DOHH2 (cell line): ENCODE measurements around the gene PCYOX1L.

ENCODE experiments used
- H3F3A ChIP-seq: fragments of 200-600 bp; sonication (generic), shearing (Covaris generic); 2 replicates; pipeline ENCODE4 v1.6.0; 2016; ENCODE audit warnings: antibody characterized with exemption, mild to moderate bottlenecking; ENCODE audit not compliant: control insufficient read depth, insufficient read depth
- H3K27ac ChIP-seq: fragments of 200-600 bp; sonication (generic); 2 replicates; pipeline ENCODE4 v1.5.1; 2014; ENCODE audit warnings: low read depth, mild to moderate bottlenecking, low read length, moderate library complexity
- H3K27me3 ChIP-seq: fragments of 200-600 bp; sonication (generic); 2 replicates; pipeline ENCODE4 v1.6.1; 2014; ENCODE audit warnings: mild to moderate bottlenecking, low read length, mixed read lengths; ENCODE audit not compliant: control insufficient read depth
- H3K36me3 ChIP-seq: fragments of 200-600 bp; sonication (generic); 2 replicates; pipeline ENCODE4 v1.6.1; 2014; ENCODE audit warnings: mild to moderate bottlenecking, low read length, moderate library complexity, mixed read lengths; ENCODE audit not compliant: control insufficient read depth
- H3K4me1 ChIP-seq: fragments of 200-600 bp; sonication (generic); 2 replicates; pipeline ENCODE4 v1.6.1; 2014; ENCODE audit warnings: mild to moderate bottlenecking, low read length, mixed read lengths; ENCODE audit not compliant: control insufficient read depth
- H3K4me2 ChIP-seq: fragments of 200-600 bp; sonication (generic); 2 replicates; pipeline ENCODE4 v1.6.0; 2014; ENCODE audit warnings: mild to moderate bottlenecking, low read length, moderate library complexity
- H3K4me3 ChIP-seq: fragments of 200-600 bp; sonication (generic); 2 replicates; pipeline ENCODE4 v1.5.1; 2014; ENCODE audit warnings: mild to moderate bottlenecking, low read length, mixed read lengths
- H3K79me2 ChIP-seq: fragments of 200-600 bp; sonication (generic); 2 replicates; pipeline ENCODE4 v1.6.1; 2014; ENCODE audit warnings: mild to moderate bottlenecking, low read length, mixed read lengths; ENCODE audit not compliant: control insufficient read depth
- H3K9me2 ChIP-seq: fragments of 200-600 bp; sonication (generic); replicated peaks from 2 replicates; pipeline ENCODE4 v1.6.1; 2014; ENCODE audit warnings: mild to moderate bottlenecking, low read length, mixed read lengths; ENCODE audit not compliant: control insufficient read depth
- H3K9me3 ChIP-seq: fragments of 200-600 bp; sonication (generic); 2 replicates; pipeline ENCODE4 v1.6.1; 2014; ENCODE audit warnings: antibody characterized with exemption, low read length, mixed read lengths; ENCODE audit not compliant: control insufficient read depth, insufficient read depth
- H4K20me1 ChIP-seq: fragments of 200-600 bp; sonication (generic); 2 replicates; pipeline ENCODE4 v1.6.0; 2014; ENCODE audit warnings: low read depth, mild to moderate bottlenecking, antibody characterized with exemption, low read length, moderate library complexity; ENCODE audit not compliant: control insufficient read depth, insufficient read depth
- CTCF ChIP-seq: fragments of 200-600 bp; sonication (generic); IDR thresholded peaks from one replicate; pipeline ENCODE4 v1.5.1; 2014; ENCODE audit warnings: antibody characterized with exemption, mild to moderate bottlenecking, low read depth, low read length; ENCODE audit not compliant: poor library complexity, severe bottlenecking
- EZH2phosphoT487 ChIP-seq: fragments of 200-600 bp; sonication (generic); IDR thresholded peaks from 2 replicates; pipeline ENCODE4 v1.6.1; 2017; ENCODE audit warnings: borderline replicate concordance, mild to moderate bottlenecking, antibody characterized with exemption, low read length, moderate library complexity, mixed read lengths

The PCYOX1L gene

DNA sequence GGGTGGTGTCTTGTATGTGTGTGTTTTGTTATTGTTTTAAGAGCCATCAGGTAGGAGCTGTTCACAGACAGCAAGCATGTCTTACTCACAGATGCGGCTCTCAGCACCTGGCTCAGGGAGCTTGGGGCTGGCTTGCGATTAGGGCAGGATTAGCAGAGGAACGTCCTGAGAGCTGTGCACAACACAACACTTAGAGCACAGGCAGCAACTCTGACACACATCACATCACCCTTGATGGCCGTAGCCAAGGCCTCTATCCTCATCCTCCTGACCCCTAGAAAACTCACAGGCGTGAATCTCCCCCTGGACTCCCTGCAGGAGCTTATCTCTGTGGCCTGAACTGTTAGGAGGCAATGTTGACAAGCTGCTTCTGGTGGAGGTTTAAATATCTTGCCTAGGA lies 28.3 kb downstream of the PCYOX1L start:
- no peaks in the 10 kb centered on the region for H3K4me1 ChIP-seq
- no peaks in the 10 kb centered on the region for H3F3A ChIP-seq
- no peaks in the 10 kb centered on the region for H4K20me1 ChIP-seq
- TF ChIP-seq CTCF (no peak), EZH2phosphoT487 (no peak)
- H3K9me2 ChIP-seq, result no peaks in the 10 kb centered on the region
- no peak overlapping the region for H3K4me2 ChIP-seq
- no peaks in the 10 kb centered on the region for H3K9me3 ChIP-seq
- H3K27ac ChIP-seq, result no peak overlapping the region
- H3K27me3 ChIP-seq, result peaks cover 13% of the 10 kb centered on the region; the same call in 1 of the 2 replicates
- no peak overlapping the region for H3K4me3 ChIP-seq
- no peaks in the 10 kb centered on the region for H3K79me2 ChIP-seq
- no peaks in the 10 kb centered on the region for H3K36me3 ChIP-seq

GRCh38 chr5:149387081-149387631 lies 29.3 kb downstream of the PCYOX1L start:
- TF ChIP-seq EZH2phosphoT487, result no peak
- no peak for TF ChIP-seq CTCF
- no peaks in the 10 kb centered on the region for H3K79me2 ChIP-seq
- H4K20me1 ChIP-seq, result no peaks in the 10 kb centered on the region
- no peaks in the 10 kb centered on the region for H3K4me1 ChIP-seq
- H3K27me3 ChIP-seq, result peaks cover 13% of the 10 kb centered on the region; the same call in 1 of the 2 replicates
- H3K4me3 ChIP-seq, result no peak overlapping the region
- H3K9me3 ChIP-seq, result no peaks in the 10 kb centered on the region
- no peaks in the 10 kb centered on the region for H3K9me2 ChIP-seq
- H3K36me3 ChIP-seq, result no peaks in the 10 kb centered on the region
- no peak overlapping the region for H3K27ac ChIP-seq
- H3F3A ChIP-seq, result no peaks in the 10 kb centered on the region
- no peak overlapping the region for H3K4me2 ChIP-seq

DNA sequence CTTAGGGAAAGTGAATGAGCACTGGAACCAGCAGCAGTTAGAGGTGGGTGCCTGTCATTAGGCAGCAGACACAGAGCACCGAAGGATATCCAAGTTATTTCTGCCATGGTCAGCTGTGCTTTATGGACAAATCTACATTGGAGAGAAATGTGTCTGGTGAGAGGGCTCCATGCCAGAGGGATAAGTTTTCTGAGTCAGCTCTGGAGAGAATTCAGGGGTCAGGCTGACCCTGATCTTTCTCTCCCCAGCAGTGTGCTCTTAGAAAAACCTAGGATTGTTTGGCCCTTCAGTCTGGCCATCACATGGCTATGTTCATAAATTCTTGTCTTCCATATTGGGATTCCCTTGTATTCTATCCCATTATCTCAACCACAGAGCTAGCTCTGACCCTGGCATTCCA lies 30.1 kb downstream of the PCYOX1L start:
- Histone ChIP-seq H3K9me3 (no peaks in the 10 kb centered on the region), H3K4me3 (no peak overlapping the region)
- no peak for TF ChIP-seq EZH2phosphoT487
- no peak for TF ChIP-seq CTCF

More for the DNA sequence above, 30.1 kb downstream of the PCYOX1L start:
- Histone ChIP-seq H3F3A (no peaks in the 10 kb centered on the region), H3K4me1 (no peaks in the 10 kb centered on the region), H3K36me3 (no peaks in the 10 kb centered on the region), H4K20me1 (no peaks in the 10 kb centered on the region), H3K9me2 (no peaks in the 10 kb centered on the region), H3K4me2 (no peak overlapping the region), H3K27ac (no peak overlapping the region), H3K79me2 (no peaks in the 10 kb centered on the region), H3K27me3 (peaks cover 13% of the 10 kb centered on the region; the same call in 1 of the 2 replicates)
